Measurements from ENCODE around the gene UROC1.

UROC1 gene

DNA sequence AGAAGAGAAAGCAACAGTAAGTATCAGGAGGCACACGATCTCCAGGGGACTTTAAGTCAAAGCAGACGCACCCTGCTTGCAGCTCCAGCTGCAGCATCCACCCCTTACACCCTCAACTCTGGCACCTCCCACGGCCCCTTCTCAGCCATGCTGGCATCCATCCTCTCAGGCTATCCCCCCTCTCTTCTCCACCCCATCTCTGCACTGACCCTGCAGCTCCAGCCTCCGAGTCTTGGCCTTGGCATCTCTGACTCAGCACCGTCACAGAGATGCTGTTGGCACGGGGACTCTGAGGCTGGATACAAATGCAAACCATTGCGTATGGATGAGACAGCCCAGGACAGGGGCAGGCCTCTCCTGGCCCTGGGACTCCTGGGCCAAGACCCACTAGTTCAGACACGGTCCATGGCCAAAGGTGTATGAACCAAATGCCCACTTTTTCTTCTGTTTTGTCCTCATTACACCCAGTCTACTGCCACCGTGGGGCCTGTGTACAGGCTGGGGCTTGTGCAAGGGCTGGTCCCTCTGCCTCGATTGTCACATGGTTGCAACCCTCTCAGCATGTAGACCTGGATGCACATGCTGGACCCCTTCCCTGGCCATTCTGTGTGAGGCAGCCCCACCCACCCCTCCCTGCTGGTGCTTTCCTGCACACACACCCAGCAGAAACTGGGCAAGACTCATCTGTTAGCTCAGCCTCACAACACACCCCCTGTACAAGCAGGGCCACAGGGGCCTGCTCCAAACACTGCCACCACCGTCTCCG, 23.2 kb downstream of the UROC1 start:
- DNase-seq, result no peak

DNA sequence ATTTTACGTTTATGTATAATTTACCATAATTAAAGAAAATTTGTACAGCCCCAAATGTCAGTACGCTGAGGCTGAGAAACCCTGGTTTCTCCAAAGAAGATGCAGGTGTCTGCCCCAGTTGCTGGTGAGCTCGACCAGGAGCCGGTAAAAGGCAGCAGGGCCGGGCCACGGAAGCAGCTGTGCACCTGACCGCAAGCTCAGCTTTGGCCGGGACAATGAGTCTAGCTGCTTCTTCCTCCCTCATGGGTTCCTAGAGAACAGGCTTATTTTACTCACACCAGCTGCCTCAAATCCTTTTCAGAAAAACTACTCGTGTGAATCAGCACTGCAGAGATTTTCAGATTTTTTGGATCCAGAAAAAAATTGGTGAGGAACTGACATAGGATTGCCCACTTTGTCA, 23.8 kb downstream of the UROC1 start:
- DNase-seq, result peak; percentile 8

GRCh38 chr3:126493051-126493450, 24.5 kb downstream of the UROC1 start:
- DNase-seq, result peak; percentile 8

GRCh38 chr3:126491221-126492013, 26.2 kb downstream of the UROC1 start:
- no peak for DNase-seq

GRCh38 chr3:126490619-126491018, 27.0 kb downstream of the UROC1 start:
- DNase-seq, result no peak

DNA sequence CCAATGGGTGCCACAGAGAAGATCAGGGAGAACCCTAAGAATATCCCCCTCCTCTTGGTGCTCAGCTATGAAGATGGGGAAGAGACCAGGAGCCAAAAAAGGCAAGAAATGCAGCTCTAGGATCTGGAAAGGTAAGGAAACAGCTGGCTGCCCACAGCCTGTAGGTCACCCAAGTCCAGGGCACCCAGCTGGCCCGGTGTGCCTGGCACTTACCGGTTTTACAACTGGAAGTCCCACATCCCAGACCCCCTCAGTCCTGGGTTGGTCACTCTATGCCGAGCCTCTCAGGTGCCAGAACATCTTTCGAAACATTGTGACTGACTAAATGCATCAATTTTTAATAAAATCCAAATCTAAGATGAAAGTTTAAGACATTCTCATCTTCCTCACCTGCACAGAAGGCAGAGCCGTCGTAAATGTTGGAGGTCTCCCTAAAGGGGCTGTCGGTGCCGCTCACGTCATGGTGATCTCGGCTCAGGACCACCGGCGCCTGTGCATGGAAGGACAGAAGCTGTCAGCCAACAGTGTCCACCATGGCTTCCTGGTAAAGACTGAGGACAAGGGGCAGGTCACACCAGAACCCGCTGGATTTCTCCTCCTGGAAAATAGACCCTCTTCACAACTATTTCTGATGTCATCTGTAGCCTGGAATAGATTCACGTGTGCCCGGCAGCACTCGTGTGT, 28.5 kb downstream of the UROC1 start:
- no peak for DNase-seq

DNA sequence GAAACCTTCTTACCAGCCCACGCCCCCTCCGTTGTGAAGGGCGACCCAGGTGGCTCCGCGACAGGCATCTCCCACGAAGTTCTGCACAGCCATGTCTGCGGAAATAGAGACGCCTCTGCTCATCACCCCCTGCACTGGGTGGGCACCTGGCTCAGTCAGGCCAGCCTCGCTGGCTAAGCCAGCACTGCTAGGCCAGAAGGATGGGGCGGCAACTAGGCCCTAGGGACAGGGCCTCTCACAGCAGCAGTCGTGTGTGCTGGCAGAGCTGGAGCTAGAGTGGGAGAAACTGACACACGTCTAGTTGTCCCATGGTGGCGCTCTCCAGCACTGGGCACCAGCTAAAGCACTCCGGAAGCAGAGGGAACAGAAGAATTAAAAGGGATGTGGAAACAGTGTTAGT, 29.4 kb downstream of the UROC1 start:
- DNase-seq, result no peak

DNA sequence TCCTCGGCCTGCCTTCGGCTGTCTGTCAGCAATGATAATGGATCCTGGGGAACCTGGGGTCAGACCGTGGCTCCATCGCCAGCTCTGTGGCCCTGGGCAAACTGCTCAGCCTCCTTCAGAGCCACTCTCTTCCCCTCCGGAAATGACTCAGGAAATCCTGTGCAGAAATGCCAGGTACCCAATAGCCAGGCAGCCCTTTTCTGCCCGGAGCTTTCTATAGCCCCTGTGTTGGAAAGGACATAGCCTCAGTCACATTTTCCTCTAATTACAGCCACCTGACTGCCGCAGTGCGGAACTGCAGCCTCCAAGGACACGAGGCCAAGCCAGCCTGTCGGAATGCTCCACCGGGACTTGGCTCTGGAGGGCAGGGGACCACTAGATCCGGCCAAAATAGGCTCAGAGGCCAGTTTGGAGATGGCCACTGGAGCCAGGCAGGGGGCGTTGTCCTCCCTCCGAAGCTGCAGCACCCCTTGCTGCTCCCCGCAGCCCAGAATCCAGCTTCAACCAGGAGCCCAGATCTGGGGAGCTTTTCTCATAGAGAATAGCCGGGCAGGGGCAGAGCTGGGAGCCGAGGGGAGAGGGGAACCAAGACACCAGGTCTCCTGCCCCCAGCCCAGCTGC, 30.3 kb downstream of the UROC1 start:
- peak; percentile 54 for DNase-seq

GRCh38 chr3:126486360-126486847, 31.2 kb downstream of the UROC1 start:
- no peak for DNase-seq

GRCh38 chr3:126485956-126486355, 31.6 kb downstream of the UROC1 start:
- no peak for DNase-seq

- DNase-seq, result no peak
Observed at GRCh38 chr3:126485176-126485897, 32.2 kb downstream of the UROC1 start.

GRCh38 chr3:126484662-126485061, 32.9 kb downstream of the UROC1 start:
- no peak for DNase-seq

DNA sequence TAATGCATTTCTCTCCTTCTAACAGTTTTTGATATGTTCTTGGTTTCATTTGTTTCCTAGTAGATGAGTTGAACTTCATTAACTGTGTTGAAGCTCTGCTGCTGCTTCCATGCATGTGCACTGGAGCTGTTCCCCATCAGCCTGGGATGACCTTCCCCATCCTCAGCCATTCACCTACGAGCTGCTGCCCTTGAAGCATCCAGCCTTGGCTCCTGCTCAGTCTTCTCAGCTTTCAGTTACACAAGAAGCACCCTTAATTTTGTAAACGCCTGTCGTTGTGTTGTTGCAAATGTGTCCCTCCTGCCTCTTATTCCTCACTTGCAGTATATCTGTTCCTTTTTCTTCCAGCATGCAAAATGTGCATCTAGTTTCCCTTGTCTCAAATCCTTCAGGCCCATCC, 33.4 kb downstream of the UROC1 start:
- DNase-seq, result no peak

DNA sequence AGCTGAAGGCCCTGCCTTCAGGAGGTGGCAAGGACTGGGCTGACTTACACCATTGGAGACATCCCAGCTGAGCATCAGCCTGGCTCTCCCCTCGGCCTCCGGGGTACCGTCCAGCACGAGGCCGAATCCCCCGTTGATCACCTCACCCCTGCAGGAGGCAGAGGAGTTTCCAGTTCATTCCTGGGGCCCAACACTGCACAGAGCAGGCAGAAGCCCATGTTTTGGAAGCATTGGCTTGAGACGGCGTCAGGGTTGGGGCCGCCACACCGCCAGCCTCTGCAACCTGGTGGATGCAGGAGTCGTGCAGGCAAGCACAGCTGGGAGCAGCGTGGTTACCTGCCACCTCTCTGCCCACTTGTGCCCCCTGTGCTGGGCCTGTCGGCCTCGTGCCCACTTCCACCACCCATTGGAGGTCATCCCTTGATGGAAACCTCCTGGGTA, 34.2 kb downstream of the UROC1 start:
- DNase-seq, result no peak

- DNase-seq, result no peak
Observed at GRCh38 chr3:126482503-126483255, 34.9 kb downstream of the UROC1 start.

- DNase-seq, result no peak
Observed at GRCh38 chr3:126481808-126482502, 35.6 kb downstream of the UROC1 start.

GRCh38 chr3:126480861-126481260, 36.7 kb downstream of the UROC1 start:
- DNase-seq, result no peak

DNA sequence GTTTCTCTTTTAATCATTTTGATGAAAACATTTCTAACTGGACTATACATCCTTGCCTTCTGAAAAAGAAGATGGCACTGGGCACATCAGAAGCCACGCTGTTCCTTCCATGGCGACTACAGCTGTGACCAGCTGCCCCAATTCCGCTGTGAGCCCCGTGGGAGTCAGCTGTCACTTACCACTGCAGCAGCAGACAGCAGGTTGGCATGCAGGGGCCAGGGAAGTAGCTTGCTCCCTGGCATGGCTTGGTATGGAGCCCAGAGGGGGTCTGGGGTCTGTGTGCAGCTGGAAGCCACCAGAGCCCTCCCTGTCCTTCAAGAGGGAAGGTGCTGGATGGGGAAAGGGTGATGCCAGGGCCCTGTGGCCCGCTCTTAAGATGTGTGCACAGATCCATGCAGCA, 37.4 kb downstream of the UROC1 start:
- DNase-seq, result no peak

DNA sequence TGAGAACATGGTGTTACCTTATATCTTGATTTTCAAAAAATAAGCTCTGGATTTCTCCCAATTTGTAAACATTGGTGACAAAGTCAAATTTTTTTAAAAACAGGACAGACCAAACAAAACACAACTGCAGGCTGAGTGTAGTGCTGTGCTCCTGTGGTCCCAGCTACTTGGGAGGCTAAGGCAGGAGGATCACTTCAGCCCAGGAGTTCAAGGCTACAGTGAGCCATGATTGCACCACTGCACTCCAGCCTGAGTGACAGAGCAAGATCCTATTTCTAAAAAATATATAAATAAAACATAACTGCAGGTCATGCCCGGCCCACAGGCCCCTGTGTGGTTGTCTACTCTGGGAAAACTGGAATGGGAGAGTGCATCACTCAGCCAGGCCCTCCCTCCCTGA, 37.9 kb downstream of the UROC1 start:
- DNase-seq, result no peak

- DNase-seq, result no peak
Observed at GRCh38 chr3:126478581-126479310, 38.8 kb downstream of the UROC1 start.

Data from activated CD4-positive, alpha-beta T cell treated with anti-CD3 and anti-CD28 coated beads, Interleukin-10, Interleukin-2, amounts not matched to agents 100 ng/mL and 50 ng/mL, durations not matched to agents 16 hours and 8 hours (primary cell).